ENCODE results near the gene RHBDD1.

The RHBDD1 gene

GRCh38 chr2:227033471-227034148 is 197.8 kb downstream of the RHBDD1 start:
- ATAC-seq = peak; percentile 59
- DNase-seq = peak; percentile 37

- ATAC-seq (no peak), DNase-seq (no peak)
Observed at GRCh38 chr2:227035711-227036367, 200.0 kb downstream of the RHBDD1 start.

DNA sequence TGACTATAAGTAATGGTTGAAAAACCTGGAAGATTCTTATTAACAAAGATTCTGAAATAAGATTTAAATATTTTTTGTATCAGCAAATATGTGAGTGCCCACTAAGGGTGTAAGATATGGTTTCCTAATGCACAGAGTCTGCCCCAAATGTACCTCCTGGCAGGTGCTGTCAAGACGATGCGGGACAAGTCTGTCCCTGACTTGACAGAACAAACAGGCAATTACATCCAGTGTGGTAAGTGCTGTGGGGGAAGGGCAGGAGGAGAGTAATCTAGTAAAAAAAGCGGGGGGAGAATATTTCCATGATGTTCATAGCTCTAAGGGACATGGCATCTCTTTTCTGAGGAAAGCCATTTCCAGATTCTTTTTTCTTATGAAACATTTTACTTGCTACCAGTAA is 200.7 kb downstream of the RHBDD1 start:
- no peak for ATAC-seq

DNA sequence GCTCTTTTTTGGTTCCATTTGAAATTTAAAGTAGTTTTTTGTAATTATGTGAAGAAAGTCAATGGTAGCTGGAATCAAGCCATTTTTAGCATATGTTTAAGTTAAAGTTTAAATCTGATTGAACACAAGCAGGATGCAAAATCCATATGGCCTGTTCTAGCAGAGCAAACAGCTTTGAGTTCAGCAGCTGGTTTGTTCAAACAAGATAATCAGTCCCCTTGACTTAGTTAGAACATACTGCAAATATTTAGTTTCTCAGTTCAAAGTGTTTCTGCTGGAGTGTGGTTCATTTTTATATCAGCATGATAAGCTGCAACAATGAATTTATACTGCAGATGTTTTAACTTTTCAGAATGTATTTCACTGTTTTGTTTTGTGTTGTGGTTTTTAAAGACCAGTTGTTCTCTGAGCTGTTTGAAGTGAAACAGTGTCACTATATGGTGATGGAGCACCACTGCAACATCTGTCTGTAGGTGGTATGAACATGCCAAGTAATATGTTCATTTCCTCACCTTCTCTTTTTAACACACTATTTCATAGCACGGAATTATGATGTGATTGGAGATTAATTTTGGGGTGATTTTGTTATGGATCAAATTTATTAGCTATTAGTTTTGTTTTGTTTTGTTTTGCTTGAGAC is 202.8 kb downstream of the RHBDD1 start:
- no peak for ATAC-seq
- DNase-seq = no peak

More for the DNA sequence above, 200.7 kb downstream of the RHBDD1 start:
- DNase-seq = no peak

DNA sequence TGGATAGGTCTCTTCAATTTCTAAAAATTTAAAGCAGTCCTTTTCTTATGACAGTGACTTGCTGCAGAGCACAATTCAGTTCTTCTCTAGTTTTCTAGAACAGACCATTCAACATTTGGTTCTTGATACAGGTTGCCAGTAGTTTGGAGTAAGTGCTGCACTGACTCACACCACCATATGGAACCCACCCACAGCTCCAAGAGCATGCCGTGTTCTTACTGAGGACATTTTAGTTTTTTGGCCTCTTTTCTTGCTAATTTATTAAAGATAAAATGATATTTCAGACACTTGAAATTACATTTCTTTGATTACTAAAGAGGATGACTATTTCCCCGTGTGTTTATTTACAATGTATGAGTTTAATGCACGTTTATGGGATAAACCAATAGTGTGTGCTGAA is 208.1 kb downstream of the RHBDD1 start:
- DNase-seq (no peak), ATAC-seq (no peak)
